ENCODE measurements around the gene TTLL5. TPM values are rescaled to one million over a fixed set of nuclear protein-coding genes. Genes with fewer than 3 reads are reported as not detected.

The TTLL5 gene
- total RNA-seq, 1 experiment from 2014 or later = 34.7 TPM

GRCh38 chr14:75977582-75977943 lies 316.5 kb downstream of the TTLL5 start:
- no peak for ATAC-seq

GRCh38 chr14:75978249-75978731 lies 317.2 kb downstream of the TTLL5 start:
- DNase-seq (no peak), ATAC-seq (no peak)
- no peak overlapping the region for H2AFZ ChIP-seq (ENCODE audit: low read length)
- H3K4me3 ChIP-seq (ENCODE audit: low read length) = no peak overlapping the region
- no peak overlapping the region for H3K27ac ChIP-seq (ENCODE audit: low read length)
- intact Hi-C loops (cut with micrococcal nuclease) = no loop called here
- no peaks in the 10 kb centered on the region for H3K9me2 ChIP-seq (replicated peaks; ENCODE audit: low read length)
- H3F3A ChIP-seq (ENCODE audit: low read length, unreplicated experiment) = no peaks in the 10 kb centered on the region
- H3K9ac ChIP-seq (ENCODE audit: low read length) = no peak overlapping the region
- POLR2A ChIA-PET (ENCODE audit: unreplicated experiment) = no interaction called here
- H3K9me3 ChIP-seq (ENCODE audit: low read length) = no peaks in the 10 kb centered on the region
- H4K20me1 ChIP-seq (ENCODE audit: low read length) = no peaks in the 10 kb centered on the region
- H3K4me2 ChIP-seq (ENCODE audit: low read length) = no peak overlapping the region
- CTCF ChIA-PET = interaction anchor here (0.6 to 3.1 kb wide), 4 partner anchors 173 to 940 kb away, joined by 3 to 26 read pairs (median 8); no protein-coding TSS in a partner anchor
- no TSS peak for BruUV-seq (replicated peaks)
- H3K79me2 ChIP-seq (ENCODE audit: low read length) = peaks cover 17% of the 10 kb centered on the region; the same call in 1 of the 2 replicates
- TF ChIP-seq EZH2phosphoT487 (IDR thresholded peaks at IDR 0.05; ENCODE audit: borderline replicate concordance, low read length) (no peak), EZH2 (IDR thresholded peaks at IDR 0.05; ENCODE audit: low read length, unreplicated experiment) (no peak), CTCF (conservative IDR thresholded peaks at IDR 0.05; ENCODE audit: low read depth, low read length) (no peak)
- H3K27me3 ChIP-seq (ENCODE audit: low read length) = no peaks in the 10 kb centered on the region
- H3K36me3 ChIP-seq (ENCODE audit: low read depth, low read length) = no peaks in the 10 kb centered on the region
- H3K4me1 ChIP-seq (ENCODE audit: insufficient read depth, low read length) = peaks cover 29% of the 10 kb centered on the region

More at GRCh38 chr14:75977582-75977943, 316.5 kb downstream of the TTLL5 start:
- Histone ChIP-seq H3K4me1 (ENCODE audit: insufficient read depth, low read length) (peaks cover 26% of the 10 kb centered on the region), H3K27ac (ENCODE audit: low read length) (no peak overlapping the region), H4K20me1 (ENCODE audit: low read length) (no peaks in the 10 kb centered on the region), H3K4me2 (ENCODE audit: low read length) (no peak overlapping the region), H3F3A (ENCODE audit: low read length, unreplicated experiment) (no peaks in the 10 kb centered on the region), H3K27me3 (ENCODE audit: low read length) (no peaks in the 10 kb centered on the region), H3K79me2 (ENCODE audit: low read length) (peaks cover 17% of the 10 kb centered on the region; the same call in 1 of the 2 replicates), H3K36me3 (ENCODE audit: low read depth, low read length) (no peaks in the 10 kb centered on the region), H3K9me3 (ENCODE audit: low read length) (no peaks in the 10 kb centered on the region), H2AFZ (ENCODE audit: low read length) (no peak overlapping the region), H3K9me2 (replicated peaks; ENCODE audit: low read length) (no peaks in the 10 kb centered on the region), H3K4me3 (ENCODE audit: low read length) (no peak overlapping the region), H3K9ac (ENCODE audit: low read length) (no peak overlapping the region)
- intact Hi-C loops (cut with micrococcal nuclease) = no loop called here
- no peak for TF ChIP-seq EZH2 (IDR thresholded peaks at IDR 0.05; ENCODE audit: low read length, unreplicated experiment)
- no peak for TF ChIP-seq CTCF (conservative IDR thresholded peaks at IDR 0.05; ENCODE audit: low read depth, low read length)
- no peak for TF ChIP-seq EZH2phosphoT487 (IDR thresholded peaks at IDR 0.05; ENCODE audit: borderline replicate concordance, low read length)
- POLR2A ChIA-PET (ENCODE audit: unreplicated experiment) = interaction anchor here (0.6 kb wide), 2 partner anchors 32 to 146 kb away, joined by 3 to 4 read pairs; no protein-coding TSS in a partner anchor
- no peak for DNase-seq
- no TSS peak for BruUV-seq (replicated peaks)
- CTCF ChIA-PET = interaction anchor here (0.6 to 1.4 kb wide), 3 partner anchors 71 to 266 kb away, joined by 3 to 12 read pairs (median 4); no protein-coding TSS in a partner anchor

DNA sequence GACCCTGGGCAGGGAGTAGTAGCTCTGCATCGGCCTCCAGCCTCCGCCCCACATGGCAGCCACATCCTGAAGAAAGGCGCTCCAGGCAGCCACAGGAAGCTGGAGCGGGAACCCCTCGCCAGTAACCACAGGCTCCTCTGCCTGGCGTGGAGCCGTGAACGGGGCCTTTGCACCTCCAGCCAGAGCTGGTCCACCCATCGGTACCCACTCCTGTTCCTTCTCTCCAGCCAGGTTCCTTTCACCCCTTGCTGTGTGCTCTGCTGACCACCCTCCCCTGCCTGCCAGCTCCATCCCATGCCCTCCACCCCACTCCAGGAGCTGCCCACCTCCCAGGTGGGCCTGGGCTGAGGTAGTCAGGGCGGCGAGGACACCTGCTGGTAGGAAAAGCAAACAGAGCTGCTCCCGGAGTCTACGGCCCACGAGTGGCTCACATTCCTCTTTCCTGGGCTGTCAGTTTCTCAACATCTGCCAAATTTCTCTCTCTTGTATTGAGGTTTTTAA lies 318.1 kb downstream of the TTLL5 start:
- Histone ChIP-seq H3K4me1 (ENCODE audit: insufficient read depth, low read length) (peaks cover 29% of the 10 kb centered on the region), H3K4me2 (ENCODE audit: low read length) (peak overlapping the region; percentile 99)

More for the DNA sequence above, 318.1 kb downstream of the TTLL5 start:
- Histone ChIP-seq H2AFZ (ENCODE audit: low read length) (no peak overlapping the region), H3K4me3 (ENCODE audit: low read length) (peak overlapping the region; percentile 96; the same call in 1 of the 2 replicates), H3K27me3 (ENCODE audit: low read length) (no peaks in the 10 kb centered on the region), H4K20me1 (ENCODE audit: low read length) (no peaks in the 10 kb centered on the region), H3F3A (ENCODE audit: low read length, unreplicated experiment) (no peaks in the 10 kb centered on the region), H3K9me2 (replicated peaks; ENCODE audit: low read length) (no peaks in the 10 kb centered on the region), H3K9ac (ENCODE audit: low read length) (0 out of 2 replicates have a peak overlapping the region, but pooled peaks have one; percentile 3), H3K9me3 (ENCODE audit: low read length) (no peaks in the 10 kb centered on the region), H3K36me3 (ENCODE audit: low read depth, low read length) (no peaks in the 10 kb centered on the region), H3K79me2 (ENCODE audit: low read length) (peaks cover 17% of the 10 kb centered on the region; the same call in 1 of the 2 replicates), H3K27ac (ENCODE audit: low read length) (no peak overlapping the region)
- ChIA-PET POLR2A (ENCODE audit: unreplicated experiment) (no interaction called here), CTCF (interaction anchor here (0.5 to 3.1 kb wide), 10 partner anchors 72 to 939 kb away, joined by 3 to 26 read pairs (median 4); no protein-coding TSS in a partner anchor)
- no TSS peak for BruUV-seq (replicated peaks)
- TF ChIP-seq CTCF (conservative IDR thresholded peaks at IDR 0.05; ENCODE audit: low read depth, low read length) (peak; percentile 88), EZH2phosphoT487 (IDR thresholded peaks at IDR 0.05; ENCODE audit: borderline replicate concordance, low read length) (no peak)
- intact Hi-C loops (cut with micrococcal nuclease) = loop anchor here (1.0 kb wide), 1 partner anchor 73 kb away; no protein-coding TSS in a partner anchor
- DNase-seq (peak; percentile 34), ATAC-seq (no peak; the same call in 1 of the 2 replicates)

Measured in PC-3 (cell line).